Hepatocyte (in vitro differentiated cells): ENCODE data around the gene CCNG2. TPM values are rescaled to one million over a fixed set of nuclear protein-coding genes. Genes with fewer than 3 reads are reported as not detected.

ENCODE experiments used
- DNase-seq: peaks from one replicate; pipeline ENCODE4 v3.0.0-alpha.2; 2016; ENCODE audit warnings: low spot score
- H2AFZ ChIP-seq: fragments of 200-600 bp; sonication (generic); 2 replicates; pipeline ENCODE4 v1.6.0; 2016; ENCODE audit warnings: antibody characterized with exemption, mild to moderate bottlenecking
- H3K27ac ChIP-seq: fragments of 200-600 bp; sonication (generic); 2 replicates; pipeline ENCODE4 v1.5.1; 2016; ENCODE audit warnings: mild to moderate bottlenecking
- H3K27me3 ChIP-seq: fragments of 200-600 bp; sonication (generic); 2 replicates; pipeline ENCODE4 v1.6.1; 2016
- H3K36me3 ChIP-seq: fragments of 200-600 bp; sonication (generic); replicated peaks from 2 replicates; pipeline ENCODE4 v1.5.1; 2016; ENCODE audit warnings: low read depth; ENCODE audit not compliant: insufficient read depth
- H3K4me1 ChIP-seq: fragments of 200-600 bp; sonication (generic); 2 replicates; pipeline ENCODE4 v1.5.1; 2016; ENCODE audit warnings: mild to moderate bottlenecking, moderate library complexity; ENCODE audit not compliant: insufficient read depth
- H3K4me2 ChIP-seq: fragments of 200-600 bp; sonication (generic); 2 replicates; pipeline ENCODE4 v1.6.0; 2016
- H3K4me3 ChIP-seq: fragments of 200-600 bp; sonication (generic); 2 replicates; pipeline ENCODE4 v1.5.1; 2016; ENCODE audit warnings: mild to moderate bottlenecking
- H3K79me2 ChIP-seq: fragments of 200-600 bp; sonication (generic); 2 replicates; pipeline ENCODE4 v1.6.0; 2017; ENCODE audit warnings: mild to moderate bottlenecking
- H3K9me2 ChIP-seq: fragments of 200-600 bp; sonication (generic); replicated peaks from 2 replicates; pipeline ENCODE4 v1.6.0; 2017; ENCODE audit warnings: mild to moderate bottlenecking; ENCODE audit not compliant: insufficient read depth
- H3K9me3 ChIP-seq: fragments of 200-600 bp; sonication (generic); 2 replicates; pipeline ENCODE4 v1.5.1; 2016; ENCODE audit warnings: low read depth, mild to moderate bottlenecking
- H4K20me1 ChIP-seq: fragments of 200-600 bp; sonication (generic); 2 replicates; pipeline ENCODE4 v1.6.0; 2016; ENCODE audit warnings: mild to moderate bottlenecking; ENCODE audit not compliant: insufficient read depth, poor library complexity, severe bottlenecking
- EZH2 ChIP-seq: fragments of 200-600 bp; sonication (generic); IDR thresholded peaks from 2 replicates; pipeline ENCODE4 v1.6.1; 2016; ENCODE audit warnings: antibody characterized with exemption, mild to moderate bottlenecking, borderline replicate concordance
- EZH2phosphoT487 ChIP-seq: fragments of 200-600 bp; sonication (generic); IDR thresholded peaks from one replicate; pipeline ENCODE4 v1.6.1; 2018; ENCODE audit warnings: antibody characterized with exemption, mild to moderate bottlenecking, low read depth, moderate library complexity; ENCODE audit not compliant: unreplicated experiment, severe bottlenecking
- WGBS: methylation state at CpG from one replicate; pipeline ENCODE4 v1.1.6; 2016; ENCODE audit warnings: low lambda C conversion rate; ENCODE audit errors: missing lambda C conversion rate; 5-methylcytosine and 5-hydroxymethylcytosine counted together
- polyA plus RNA-seq: library from polyadenylated mRNA; unstranded; fragments of >200 nt; fragmentation: Nextera tagmentation; extraction: Ambion mirVana; gene quantifications from 2 replicates; pipeline ENCODE4 v1.2.1, GENCODE V29; 2016
- total RNA-seq: library from RNA; depleted of rRNA; stranded (reverse); fragments of >200 nt; gene quantifications from 2 replicates; pipeline ENCODE4 v1.2.3, GENCODE V29; 2014
- TF ChIP-seq, protein P1 (sequence below): fragments of 200-600 bp; sonication (generic); IDR thresholded peaks from 2 replicates; pipeline ENCODE4 v1.5.1; 2016; ENCODE audit warnings: antibody characterized with exemption, mild to moderate bottlenecking; ENCODE audit not compliant: poor library complexity

CCNG2 gene, protein sequence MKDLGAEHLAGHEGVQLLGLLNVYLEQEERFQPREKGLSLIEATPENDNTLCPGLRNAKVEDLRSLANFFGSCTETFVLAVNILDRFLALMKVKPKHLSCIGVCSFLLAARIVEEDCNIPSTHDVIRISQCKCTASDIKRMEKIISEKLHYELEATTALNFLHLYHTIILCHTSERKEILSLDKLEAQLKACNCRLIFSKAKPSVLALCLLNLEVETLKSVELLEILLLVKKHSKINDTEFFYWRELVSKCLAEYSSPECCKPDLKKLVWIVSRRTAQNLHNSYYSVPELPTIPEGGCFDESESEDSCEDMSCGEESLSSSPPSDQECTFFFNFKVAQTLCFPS
- 127 and 134 TPM in 2 replicates for total RNA-seq
- 69.8 and 73.8 TPM in 2 replicates for polyA plus RNA-seq

DNA sequence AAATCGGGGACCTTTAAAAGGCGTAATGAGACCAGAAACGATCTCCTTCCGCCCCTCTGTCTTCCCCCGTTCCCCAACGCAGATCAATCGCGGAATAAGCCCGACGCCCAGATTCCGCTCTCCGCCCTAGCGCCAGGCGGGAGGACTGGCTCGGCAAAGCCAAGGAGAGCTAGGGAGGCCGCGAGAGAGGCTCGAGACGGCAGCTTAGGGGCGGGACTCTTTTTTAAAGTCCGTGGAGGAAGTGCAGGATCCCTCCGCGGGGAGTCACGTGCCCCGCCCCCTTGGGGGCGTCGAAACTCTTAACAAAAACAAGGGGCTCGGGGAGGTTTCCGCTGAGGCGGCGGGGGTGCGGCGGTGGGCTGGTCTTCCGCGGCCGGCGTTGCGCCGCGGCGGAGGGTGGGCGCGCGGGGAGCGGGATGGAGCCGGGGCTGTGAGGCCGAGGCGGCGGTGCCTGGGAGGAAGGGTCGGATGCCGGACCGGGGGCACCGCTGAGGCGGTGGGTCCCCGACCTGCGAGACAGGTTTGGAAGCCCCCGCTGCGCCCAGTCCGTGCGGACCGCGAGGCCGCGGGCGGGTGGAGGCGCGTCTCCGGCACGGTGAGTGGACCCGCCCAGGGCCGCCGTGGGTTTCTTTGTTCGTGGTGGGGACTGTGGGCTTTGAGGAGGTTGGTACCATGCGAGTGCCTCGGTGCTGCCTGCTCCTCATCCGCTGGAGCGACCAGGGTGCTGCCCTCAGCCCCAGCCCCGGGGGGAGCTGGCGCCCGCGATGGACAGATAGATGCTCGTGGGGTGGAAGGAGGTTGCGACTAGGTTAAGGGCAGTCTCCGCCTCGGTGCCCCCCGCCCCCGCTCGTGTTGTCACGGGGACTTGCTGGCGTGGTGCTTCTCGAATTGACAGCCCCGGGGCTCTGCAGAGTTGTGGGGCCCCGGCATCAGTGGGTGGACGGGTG lies at the start of gene CCNG2:
TSS of gene CCNG2 (plus strand) at position 296 of the 947 bp plus-strand sequence. CDS start 1,326 bp downstream, outside the sequence.
- WGBS = 1% methylated on average over 53 of the region's 94 CpGs
- TF ChIP-seq EZH2phosphoT487 (no peak), EZH2 (no peak)
- H3K4me1 ChIP-seq = peaks cover 34% of the 10 kb centered on the region

GRCh38 chr4:77110730-77111129 lies 46.3 kb upstream of the CCNG2 start:
- H3K4me2 ChIP-seq = no peak overlapping the region
- H3K4me3 ChIP-seq = no peak overlapping the region
- no peaks in the 10 kb centered on the region for H3K27me3 ChIP-seq
- H3K79me2 ChIP-seq = no peaks in the 10 kb centered on the region
- no peak for TF ChIP-seq EZH2phosphoT487
- TF ChIP-seq EZH2 = no peak
- TF ChIP-seq, protein P1, sequence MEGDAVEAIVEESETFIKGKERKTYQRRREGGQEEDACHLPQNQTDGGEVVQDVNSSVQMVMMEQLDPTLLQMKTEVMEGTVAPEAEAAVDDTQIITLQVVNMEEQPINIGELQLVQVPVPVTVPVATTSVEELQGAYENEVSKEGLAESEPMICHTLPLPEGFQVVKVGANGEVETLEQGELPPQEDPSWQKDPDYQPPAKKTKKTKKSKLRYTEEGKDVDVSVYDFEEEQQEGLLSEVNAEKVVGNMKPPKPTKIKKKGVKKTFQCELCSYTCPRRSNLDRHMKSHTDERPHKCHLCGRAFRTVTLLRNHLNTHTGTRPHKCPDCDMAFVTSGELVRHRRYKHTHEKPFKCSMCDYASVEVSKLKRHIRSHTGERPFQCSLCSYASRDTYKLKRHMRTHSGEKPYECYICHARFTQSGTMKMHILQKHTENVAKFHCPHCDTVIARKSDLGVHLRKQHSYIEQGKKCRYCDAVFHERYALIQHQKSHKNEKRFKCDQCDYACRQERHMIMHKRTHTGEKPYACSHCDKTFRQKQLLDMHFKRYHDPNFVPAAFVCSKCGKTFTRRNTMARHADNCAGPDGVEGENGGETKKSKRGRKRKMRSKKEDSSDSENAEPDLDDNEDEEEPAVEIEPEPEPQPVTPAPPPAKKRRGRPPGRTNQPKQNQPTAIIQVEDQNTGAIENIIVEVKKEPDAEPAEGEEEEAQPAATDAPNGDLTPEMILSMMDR = no peak
- H3K4me1 ChIP-seq = peaks cover under 1% of the 10 kb centered on the region
- no peak overlapping the region for H3K27ac ChIP-seq
- DNase-seq = no peak
- H4K20me1 ChIP-seq = no peaks in the 10 kb centered on the region
- H2AFZ ChIP-seq = no peak overlapping the region
- H3K36me3 ChIP-seq = no peaks in the 10 kb centered on the region
- H3K9me3 ChIP-seq = no peaks in the 10 kb centered on the region
- 96% methylated on average over 1 of the region's 1 CpG for WGBS
- H3K9me2 ChIP-seq = no peaks in the 10 kb centered on the region

More for the DNA sequence above, at the start of gene CCNG2:
- peaks cover 50% of the 10 kb centered on the region for H3K79me2 ChIP-seq
- H3K9me2 ChIP-seq = no peaks in the 10 kb centered on the region
- H3K27me3 ChIP-seq = no peaks in the 10 kb centered on the region
- H3K27ac ChIP-seq = peak within 1 kb of the TSS; percentile 96
- H4K20me1 ChIP-seq = peaks cover 35% of the 10 kb centered on the region
- no peaks in the 10 kb centered on the region for H3K9me3 ChIP-seq
- H2AFZ ChIP-seq = peak within 1 kb of the TSS; percentile 67
- peak; percentile 96 for DNase-seq
- H3K36me3 ChIP-seq = no peaks in the 10 kb centered on the region
- peak within 1 kb of the TSS; percentile 83 for H3K4me3 ChIP-seq
- peak within 1 kb of the TSS; percentile 76 for H3K4me2 ChIP-seq

- Histone ChIP-seq H3K79me2 (no peaks in the 10 kb centered on the region), H3K4me1 (no peaks in the 10 kb centered on the region), H3K27me3 (no peaks in the 10 kb centered on the region), H3K36me3 (no peaks in the 10 kb centered on the region), H4K20me1 (no peaks in the 10 kb centered on the region), H3K9me2 (no peaks in the 10 kb centered on the region), H3K27ac (no peak overlapping the region), H2AFZ (no peak overlapping the region), H3K4me3 (no peak overlapping the region), H3K9me3 (no peaks in the 10 kb centered on the region), H3K4me2 (no peak overlapping the region)
- TF ChIP-seq EZH2phosphoT487 (no peak), EZH2 (no peak)
- TF ChIP-seq, protein P1 = no peak
- whole genome bisulfite sequencing = 95% methylated on average over 29 of the region's 29 CpGs
- no peak for DNase-seq
Observed at GRCh38 chr4:77113069-77113468, 43.9 kb upstream of the CCNG2 start.
